ENCODE data around the gene ANKZF1. TPM values are rescaled to one million over a fixed set of nuclear protein-coding genes. Genes with fewer than 3 reads are reported as not detected.
A peak's percentile ranks its signal among the peaks of the same experiment; 100 is the strongest.

The ANKZF1 gene
- total RNA-seq, 4 donors from 2014 or later = 38.6 to 252 (median 61.7) TPM

- 74% methylated on average over 5 of the region's 5 CpGs for WGBS
- TF ChIP-seq CTCF (IDR thresholded peaks at IDR 0.05) = no peak
- no peak for TF ChIP-seq EP300 (IDR thresholded peaks at IDR 0.05)
- no peak for TF ChIP-seq POLR2AphosphoS5 (IDR thresholded peaks at IDR 0.05)
- TF ChIP-seq POLR2A (IDR thresholded peaks at IDR 0.05) = no peak
Observed at GRCh38 chr2:219270055-219270372, 40.4 kb downstream of the ANKZF1 start.

GRCh38 chr2:219271021-219271420 lies 41.4 kb downstream of the ANKZF1 start:
- H3K4me1 ChIP-seq = peaks cover 13% of the 10 kb centered on the region
- H3K4me3 ChIP-seq = no peak overlapping the region
- WGBS = 83% methylated on average over 2 of the region's 2 CpGs
- TF ChIP-seq POLR2AphosphoS5 (IDR thresholded peaks at IDR 0.05) = no peak
- no peak for TF ChIP-seq CTCF (IDR thresholded peaks at IDR 0.05)
- TF ChIP-seq POLR2A (IDR thresholded peaks at IDR 0.05) = no peak
- TF ChIP-seq EP300 (IDR thresholded peaks at IDR 0.05) = no peak
- no peaks in the 10 kb centered on the region for H3K9me3 ChIP-seq
- H3K27ac ChIP-seq = no peak overlapping the region
- no peaks in the 10 kb centered on the region for H3K36me3 ChIP-seq
- H3K27me3 ChIP-seq = no peaks in the 10 kb centered on the region
- no peak for DNase-seq (ENCODE audit: low spot score in 2 of 2)

More at GRCh38 chr2:219270055-219270372, 40.4 kb downstream of the ANKZF1 start:
- Histone ChIP-seq H3K4me1 (peaks cover 11% of the 10 kb centered on the region), H3K27me3 (no peaks in the 10 kb centered on the region), H3K27ac (no peak overlapping the region), H3K4me3 (no peak overlapping the region), H3K9me3 (no peaks in the 10 kb centered on the region), H3K36me3 (no peaks in the 10 kb centered on the region)
- DNase-seq (ENCODE audit: low spot score in 2 of 2) = no peak

- TF ChIP-seq EP300 (IDR thresholded peaks at IDR 0.05) = no peak
- no peak for TF ChIP-seq CTCF (IDR thresholded peaks at IDR 0.05)
- no peak for TF ChIP-seq POLR2AphosphoS5 (IDR thresholded peaks at IDR 0.05)
- no peak for TF ChIP-seq POLR2A (IDR thresholded peaks at IDR 0.05)
- H3K36me3 ChIP-seq = no peaks in the 10 kb centered on the region
- no peak overlapping the region for H3K4me3 ChIP-seq
- H3K9me3 ChIP-seq = no peaks in the 10 kb centered on the region
- H3K4me1 ChIP-seq = peaks cover 15% of the 10 kb centered on the region
- no peak for DNase-seq (ENCODE audit: low spot score in 2 of 2)
- no peak overlapping the region for H3K27ac ChIP-seq
- WGBS = 79% methylated on average over 4 of the region's 4 CpGs
- no peaks in the 10 kb centered on the region for H3K27me3 ChIP-seq
Observed at GRCh38 chr2:219272356-219272755, 42.8 kb downstream of the ANKZF1 start.

- no peaks in the 10 kb centered on the region for H3K36me3 ChIP-seq
- H3K9me3 ChIP-seq = no peaks in the 10 kb centered on the region
- TF ChIP-seq EP300 (IDR thresholded peaks at IDR 0.05) (no peak), CTCF (IDR thresholded peaks at IDR 0.05) (no peak), POLR2AphosphoS5 (IDR thresholded peaks at IDR 0.05) (no peak), POLR2A (IDR thresholded peaks at IDR 0.05) (no peak)
- DNase-seq (ENCODE audit: low spot score in 2 of 2) = no peak
- H3K4me3 ChIP-seq = no peak overlapping the region
- no peaks in the 10 kb centered on the region for H3K27me3 ChIP-seq
- WGBS = 68% methylated on average over 2 of the region's 2 CpGs
- H3K27ac ChIP-seq = no peak overlapping the region
- peaks cover 21% of the 10 kb centered on the region for H3K4me1 ChIP-seq
Observed at GRCh38 chr2:219272995-219273394, 43.4 kb downstream of the ANKZF1 start.

GRCh38 chr2:219273937-219274336 lies 44.3 kb downstream of the ANKZF1 start:
- Histone ChIP-seq H3K27ac (peak overlapping the region; percentile 90), H3K4me3 (no peak overlapping the region), H3K27me3 (no peaks in the 10 kb centered on the region), H3K4me1 (peaks cover 31% of the 10 kb centered on the region), H3K36me3 (no peaks in the 10 kb centered on the region), H3K9me3 (no peaks in the 10 kb centered on the region)
- DNase-seq (ENCODE audit: low spot score in 2 of 2) = no peak
- WGBS = 61% methylated on average over 3 of the region's 3 CpGs
- peak in 1 of 3 donors; percentile 7 for TF ChIP-seq POLR2AphosphoS5 (IDR thresholded peaks at IDR 0.05)
- TF ChIP-seq POLR2A (IDR thresholded peaks at IDR 0.05) = no peak
- TF ChIP-seq EP300 (IDR thresholded peaks at IDR 0.05) = no peak
- no peak for TF ChIP-seq CTCF (IDR thresholded peaks at IDR 0.05)

All from suprapubic skin (tissue), 4 donors.